ENCODE measurements around the gene NKAIN1.

- no peak for TF ChIP-seq EZH2 (IDR thresholded peaks at IDR 0.05; ENCODE audit: low read length)
- no peak for TF ChIP-seq CTCF (optimal IDR thresholded peaks at IDR 0.05 in 1 of 3, IDR thresholded peaks at IDR 0.05 in 1 of 3, conservative IDR thresholded peaks at IDR 0.05 in 1 of 3; ENCODE audit: extremely low read depth in 1 of 3, insufficient read depth in 2 of 3, low read length in 3 of 3)
Observed at GRCh38 chr1:31198150-31198549, 41.5 kb downstream of the NKAIN1 start.
